ENCODE results near the gene KRT16. TPM values are rescaled to one million over a fixed set of nuclear protein-coding genes. Genes with fewer than 3 reads are reported as not detected.
"Not testable (repeated sequence)": the region's sequence is repeated elsewhere in the genome, so short reads cannot be mapped to it uniquely, and the experiment has no call there.

The KRT16 gene
- total RNA-seq, 1 donor from 2014 or later = not detected

GRCh38 chr17:41629316-41629715, 16.7 kb upstream of the KRT16 start:
- DNase-seq = peak; percentile 58
- H3K4me1 ChIP-seq = no peaks in the 10 kb centered on the region
- intact Hi-C loops (cut with DNase I) = no loop called here
- H3K9me3 ChIP-seq = no peaks in the 10 kb centered on the region
- no peak overlapping the region for H3K4me3 ChIP-seq
- TF ChIP-seq CTCF (IDR thresholded peaks at IDR 0.05) = no peak
- no peak overlapping the region for H3K27ac ChIP-seq
- ATAC-seq = no peak
- H3K36me3 ChIP-seq = no peaks in the 10 kb centered on the region
- H3K27me3 ChIP-seq = no peaks in the 10 kb centered on the region

DNA sequence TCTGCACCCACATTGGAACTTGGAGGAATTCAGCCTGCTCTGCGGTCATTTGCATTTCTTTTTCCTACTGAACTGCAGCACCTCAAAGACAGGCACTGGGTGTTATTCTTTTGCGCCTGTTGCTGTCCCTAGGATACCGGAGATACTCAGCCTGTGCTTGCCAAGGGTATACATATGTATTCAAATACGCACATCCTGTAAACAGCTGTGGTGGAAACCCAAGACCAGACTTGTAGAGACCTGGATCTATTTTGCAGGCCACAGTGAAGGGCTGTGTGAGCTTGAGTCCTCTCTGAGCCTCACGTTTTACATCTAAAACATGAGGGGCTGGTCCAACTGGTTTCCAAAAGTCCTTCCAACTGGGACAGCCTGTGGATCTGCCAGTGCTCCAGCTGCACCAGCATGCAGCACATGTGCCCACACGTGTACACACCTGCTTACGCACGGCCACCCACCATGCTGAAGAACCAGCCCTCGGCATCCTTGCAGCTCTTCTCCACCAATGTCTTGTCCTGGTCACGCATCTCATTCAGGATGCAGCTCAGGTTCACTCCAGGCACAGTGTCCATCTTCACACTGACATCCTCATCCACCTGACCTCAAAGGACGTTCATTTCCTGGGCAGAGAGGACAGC, 16.2 kb upstream of the KRT16 start:
- H3K27ac ChIP-seq; ATAC-seq; H3K9me3 ChIP-seq; H3K27me3 ChIP-seq; H3K36me3 ChIP-seq; H3K4me3 ChIP-seq; intact Hi-C loops (cut with DNase I); H3K4me1 ChIP-seq: not testable (repeated sequence)
- DNase-seq = peak; percentile 50

- H3K27ac ChIP-seq; H3K9me3 ChIP-seq; H3K36me3 ChIP-seq; H3K4me3 ChIP-seq; H3K27me3 ChIP-seq; DNase-seq; ATAC-seq; H3K4me1 ChIP-seq; intact Hi-C loops (cut with DNase I): not testable (repeated sequence)
Measured at GRCh38 chr17:41628073-41628370, 15.5 kb upstream of the KRT16 start.

DNA sequence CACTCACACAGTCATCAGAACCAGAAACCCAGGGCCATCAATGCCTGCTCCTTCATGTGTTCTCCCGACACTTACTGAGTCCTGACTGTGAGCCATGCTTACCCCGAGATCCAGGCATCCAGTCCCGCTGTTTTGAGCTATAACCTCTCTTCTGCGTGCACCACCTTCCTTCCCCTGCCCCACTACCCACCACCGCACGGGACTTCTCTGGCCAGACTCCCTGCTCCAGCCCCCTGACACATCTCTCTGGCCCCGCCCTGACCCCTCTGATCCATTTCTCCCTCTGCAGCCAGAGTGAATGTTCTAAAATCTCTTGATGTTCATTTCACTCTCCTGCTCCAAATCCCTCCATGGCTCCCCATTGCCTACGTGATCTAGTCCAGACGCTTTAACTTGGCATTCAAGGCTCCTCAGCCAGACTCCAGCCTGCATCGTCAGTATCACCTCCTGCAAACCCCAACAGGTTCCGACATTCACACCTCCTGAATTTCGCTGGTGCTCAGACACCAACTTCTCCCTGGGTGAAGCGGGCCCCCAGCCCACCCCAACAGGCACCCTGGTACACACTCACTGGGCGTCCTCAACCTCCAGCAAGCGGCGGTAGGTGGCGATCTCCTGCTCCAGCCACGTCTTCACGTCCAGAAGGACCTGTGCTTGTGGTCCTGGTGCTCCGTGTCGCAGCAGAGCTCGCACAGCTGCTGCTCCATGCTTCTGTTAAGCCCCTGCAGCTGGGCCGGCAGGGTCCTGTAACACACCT, 14.9 kb upstream of the KRT16 start:
- Histone ChIP-seq H3K27ac (no peak overlapping the region), H3K36me3 (no peaks in the 10 kb centered on the region), H3K9me3 (no peaks in the 10 kb centered on the region), H3K27me3 (no peaks in the 10 kb centered on the region), H3K4me3 (no peak overlapping the region), H3K4me1 (no peaks in the 10 kb centered on the region)
- peak; percentile 60 for DNase-seq
- TF ChIP-seq CTCF (IDR thresholded peaks at IDR 0.05) = no peak
- no peak for ATAC-seq
- intact Hi-C loops (cut with DNase I) = no loop called here

DNA sequence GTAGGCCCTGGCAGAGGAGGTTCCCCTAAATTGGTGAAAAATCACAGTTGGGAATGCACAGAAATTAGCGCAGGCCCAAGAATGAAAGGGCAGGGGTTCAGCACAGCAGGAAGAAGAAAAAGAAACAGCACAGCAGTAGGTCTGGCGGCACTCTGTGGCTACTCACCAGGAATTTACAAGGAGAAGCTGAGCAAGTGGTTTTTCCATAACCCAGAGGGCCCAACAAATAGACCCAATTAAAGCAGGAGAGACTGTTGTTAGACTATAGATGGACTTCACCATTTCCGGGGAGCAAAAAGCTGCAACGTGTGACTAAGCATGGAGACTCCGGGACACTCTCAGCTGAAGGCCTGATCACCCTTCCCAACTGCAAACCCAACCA, 14.3 kb upstream of the KRT16 start:
- H3K4me3 ChIP-seq; H3K4me1 ChIP-seq; H3K27ac ChIP-seq; DNase-seq; H3K36me3 ChIP-seq; H3K9me3 ChIP-seq; H3K27me3 ChIP-seq; ATAC-seq; intact Hi-C loops (cut with DNase I): not testable (repeated sequence)

DNA sequence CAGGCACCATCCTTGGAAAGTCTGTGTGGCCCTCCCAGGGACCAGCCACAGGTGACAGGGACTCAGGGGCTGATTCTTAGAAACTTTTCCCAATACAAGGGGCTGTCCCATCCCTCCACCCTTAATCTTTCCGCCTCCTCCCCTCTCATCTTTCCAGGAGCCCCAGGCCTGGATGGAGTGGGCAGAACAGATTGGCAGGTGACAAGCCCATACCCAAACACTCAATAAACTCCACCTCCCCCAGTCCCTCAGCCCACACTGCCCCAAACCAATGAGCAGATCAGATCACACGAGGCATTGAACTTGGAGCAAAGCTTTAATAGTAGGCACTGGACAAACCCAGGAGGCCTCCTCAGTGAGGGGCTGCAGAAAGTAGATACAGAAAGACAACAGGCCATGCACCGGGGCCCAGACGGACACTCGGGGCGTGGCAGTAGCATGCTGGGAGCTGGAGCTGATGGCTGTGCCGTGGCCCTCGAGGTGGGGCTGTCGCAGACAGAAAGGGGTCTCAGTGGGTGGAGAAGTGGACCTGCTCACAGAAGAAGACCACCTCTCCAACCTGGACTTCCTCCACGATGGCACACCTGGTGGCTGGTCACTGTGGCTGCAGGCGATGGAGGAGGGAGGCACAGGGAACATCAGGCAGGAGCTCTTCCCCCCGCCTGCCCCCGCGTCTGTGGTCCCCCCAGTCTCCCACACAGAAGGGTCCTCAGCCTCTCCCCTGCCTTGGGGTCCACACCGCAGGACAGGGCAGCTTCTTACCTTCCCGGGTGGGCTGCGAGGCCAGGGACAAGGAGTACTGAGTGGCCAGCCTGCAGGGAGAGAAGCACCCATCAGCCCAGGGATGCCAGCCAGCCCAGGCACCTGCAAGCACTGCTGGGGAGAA, 13.7 kb upstream of the KRT16 start:
- H3K27ac ChIP-seq; H3K4me3 ChIP-seq; ATAC-seq; H3K9me3 ChIP-seq; H3K27me3 ChIP-seq; H3K4me1 ChIP-seq; intact Hi-C loops (cut with DNase I); H3K36me3 ChIP-seq: not testable (repeated sequence)
- DNase-seq = peak; percentile 56

GRCh38 chr17:41625602-41626001, 13.0 kb upstream of the KRT16 start:
- ATAC-seq = no peak
- no peaks in the 10 kb centered on the region for H3K36me3 ChIP-seq
- intact Hi-C loops (cut with DNase I) = no loop called here
- no peaks in the 10 kb centered on the region for H3K27me3 ChIP-seq
- no peak for TF ChIP-seq CTCF (IDR thresholded peaks at IDR 0.05)
- peak; percentile 55 for DNase-seq
- H3K27ac ChIP-seq = no peak overlapping the region
- H3K9me3 ChIP-seq = no peaks in the 10 kb centered on the region
- no peak overlapping the region for H3K4me3 ChIP-seq
- no peaks in the 10 kb centered on the region for H3K4me1 ChIP-seq

Data from upper lobe of right lung (tissue), 1 donor.